ENCODE data around the gene LUZP4.

GRCh38 chrX:115269051-115269683 is 20.3 kb upstream of the LUZP4 start:
- TF ChIP-seq EZH2phosphoT487 (IDR thresholded peaks at IDR 0.05; ENCODE audit: borderline replicate concordance, low read length), result no peak
- no peak for TF ChIP-seq CTCF (IDR thresholded peaks at IDR 0.05; ENCODE audit: low read depth, low read length, poor library complexity, severe bottlenecking)
